Right cardiac atrium (tissue), 5 donors: ENCODE results near the gene CAPN1. TPM values are rescaled to one million over a fixed set of nuclear protein-coding genes. Genes with fewer than 3 reads are reported as not detected.
A peak's percentile ranks its signal among the peaks of the same experiment; 100 is the strongest.
"Not testable (repeated sequence)": the region's sequence is repeated elsewhere in the genome, so short reads cannot be mapped to it uniquely, and the experiment has no call there.

Experiments
- ATAC-seq, 2 donors: fragments of 200-7000 bp; cut with Tn5 transposase; one replicate each; pipeline versions ENCODE4 v1.8.0 to v1.9.1; 2020; ENCODE audit warnings: moderate library complexity in 2 of 2, mild to moderate bottlenecking in 1 of 2
- DNase-seq, 3 donors: peaks; one replicate each; pipeline ENCODE4 v3.0.0-alpha.2; 2020
- H3K27ac ChIP-seq: one replicate; pipeline ENCODE4 v1.5.1; 2013; ENCODE audit warnings: mild to moderate bottlenecking, low read length, control low read depth, moderate library complexity
- H3K27me3 ChIP-seq: one replicate; pipeline ENCODE4 v1.6.1; 2013; ENCODE audit not compliant: control insufficient read depth, insufficient read depth
- H3K4me1 ChIP-seq: one replicate; pipeline ENCODE4 v1.6.1; 2013; ENCODE audit warnings: low read length; ENCODE audit not compliant: control insufficient read depth, insufficient read depth
- H3K4me3 ChIP-seq: one replicate; pipeline ENCODE4 v1.5.1; 2013; ENCODE audit warnings: low read length, control low read depth
- H3K9me3 ChIP-seq: one replicate; pipeline ENCODE4 v1.6.1; 2013; ENCODE audit warnings: low read length; ENCODE audit not compliant: control insufficient read depth
- WGBS: extraction: QIAGEN DNeasy Blood & Tissue Kit; methylation state at CpG from one replicate; pipeline ENCODE4 v1.1.7; 2013; 5-methylcytosine and 5-hydroxymethylcytosine counted together
- intact Hi-C, 4 donors: fragments of 100-400 bp; cut with DNase I; formaldehyde crosslinking; loops; one replicate each; pipeline versions ENCODE4 v1.11.0 to v1.14.0; 2022 to 2023
- polyA plus RNA-seq: library from polyadenylated mRNA; stranded (reverse); fragments of 200-250 nt; gene quantifications from one replicate; pipeline ENCODE4 v1.2.3, GENCODE V29; 2013
- total RNA-seq, 4 donors: library from RNA; stranded (reverse); fragmentation: NEBNext Ultra II Directional; extraction: Animal tissue kit (Norgen Biotek cat#: 25700); gene quantifications; one replicate each; pipeline ENCODE4 v1.2.1, GENCODE V29; 2021
- donor health status: healthy with polysubstance abuse.
- donor health status: DM: no; HTN: yes; CAD: no.
- donor health status: DM: no; HTN: no; CAD: no.
- donor health status: DM: no; HTN: yes; CAD: no; lungs with severe emphysema.
- donor health status: DM: yes; HTN: yes; CAD: no.

The CAPN1 gene
- total and polyA plus RNA-seq, 5 donors = 74.4 to 102 (median 96.2) TPM

- ATAC-seq (no peak), DNase-seq (no peak)
- H3K27me3 ChIP-seq = no peaks in the 10 kb centered on the region
- intact Hi-C loops = no loop called here
- 72% methylated on average over 3 of the region's 3 CpGs for WGBS
- no peak overlapping the region for H3K27ac ChIP-seq
- H3K9me3 ChIP-seq = no peaks in the 10 kb centered on the region
- no peak overlapping the region for H3K4me3 ChIP-seq
- H3K4me1 ChIP-seq = no peaks in the 10 kb centered on the region
Measured at GRCh38 chr11:65160643-65161042, 21.1 kb upstream of the CAPN1 start.

GRCh38 chr11:65163684-65164083 is 18.0 kb upstream of the CAPN1 start:
- ATAC-seq (no peak), DNase-seq (no peak)
- WGBS = 85% methylated on average over 2 of the region's 2 CpGs
- Histone ChIP-seq H3K9me3 (no peaks in the 10 kb centered on the region), H3K4me3 (no peak overlapping the region), H3K27me3 (no peaks in the 10 kb centered on the region), H3K4me1 (no peaks in the 10 kb centered on the region), H3K27ac (no peak overlapping the region)
- intact Hi-C loops = no loop called here

- Histone ChIP-seq H3K9me3 (no peaks in the 10 kb centered on the region), H3K27ac (no peak overlapping the region), H3K27me3 (no peaks in the 10 kb centered on the region), H3K4me1 (no peaks in the 10 kb centered on the region), H3K4me3 (no peak overlapping the region)
- ATAC-seq (no peak), DNase-seq (no peak)
- WGBS = 53% methylated on average over 31 of the region's 31 CpGs
- intact Hi-C loops = no loop called here
Measured at GRCh38 chr11:65165410-65166317, 16.1 kb upstream of the CAPN1 start.

GRCh38 chr11:65166893-65167292 is 14.8 kb upstream of the CAPN1 start:
- ATAC-seq (no peak), DNase-seq (no peak)
- Histone ChIP-seq H3K27me3 (no peaks in the 10 kb centered on the region), H3K27ac (no peak overlapping the region), H3K4me1 (no peaks in the 10 kb centered on the region), H3K4me3 (no peak overlapping the region), H3K9me3 (no peaks in the 10 kb centered on the region)
- intact Hi-C loops = no loop called here
- 84% methylated on average over 3 of the region's 3 CpGs for WGBS

- H3K4me1 ChIP-seq = no peaks in the 10 kb centered on the region
- DNase-seq = no peak
- no peaks in the 10 kb centered on the region for H3K27me3 ChIP-seq
- 81% methylated on average over 3 of the region's 3 CpGs for WGBS
- ATAC-seq = no peak
- H3K4me3 ChIP-seq = no peak overlapping the region
- intact Hi-C loops = no loop called here
- no peak overlapping the region for H3K27ac ChIP-seq
- H3K9me3 ChIP-seq = no peaks in the 10 kb centered on the region
Measured at GRCh38 chr11:65167656-65168055, 14.1 kb upstream of the CAPN1 start.

- H3K4me3 ChIP-seq = no peak overlapping the region
- no peaks in the 10 kb centered on the region for H3K27me3 ChIP-seq
- no peaks in the 10 kb centered on the region for H3K9me3 ChIP-seq
- ATAC-seq (no peak), DNase-seq (no peak)
- no peak overlapping the region for H3K27ac ChIP-seq
- intact Hi-C loops = no loop called here
- no peaks in the 10 kb centered on the region for H3K4me1 ChIP-seq
- 65% methylated on average over 11 of the region's 11 CpGs for WGBS
Measured at GRCh38 chr11:65169164-65169641, 12.5 kb upstream of the CAPN1 start.

- peak in 1 of 3 donors; percentile 48 for DNase-seq
- ATAC-seq = peak in 1 of 2 donors; percentile 14
- Histone ChIP-seq H3K27ac (no peak within 1 kb of the TSS), H3K27me3 (no peaks in the 10 kb centered on the region), H3K4me1 (no peaks in the 10 kb centered on the region), H3K4me3 (no peak within 1 kb of the TSS), H3K9me3 (no peaks in the 10 kb centered on the region)
- intact Hi-C loops = no loop called here
- WGBS = 92% methylated on average over 21 of the region's 21 CpGs
Measured at GRCh38 chr11:65170058-65170534, 11.6 kb upstream of the CAPN1 start, which contains the start of gene SPDYC. SPDYC (plus strand) TSS chr11:65170233; CDS start chr11:65171358, 1,125 bp downstream.

GRCh38 chr11:65172600-65172999 is 9.1 kb upstream of the CAPN1 start:
- H3K27ac ChIP-seq = no peak overlapping the region
- WGBS = 80% methylated on average over 10 of the region's 10 CpGs
- H3K4me3 ChIP-seq = no peak overlapping the region
- intact Hi-C loops = no loop called here
- no peaks in the 10 kb centered on the region for H3K9me3 ChIP-seq
- ATAC-seq (peak; percentile 11 to 29), DNase-seq (no peak)
- H3K4me1 ChIP-seq = no peaks in the 10 kb centered on the region
- H3K27me3 ChIP-seq = no peaks in the 10 kb centered on the region

- H3K4me1 ChIP-seq, DNase-seq, intact Hi-C loops, H3K9me3 ChIP-seq, H3K27me3 ChIP-seq, H3K4me3 ChIP-seq, ATAC-seq, H3K27ac ChIP-seq: not testable (repeated sequence)
- WGBS = 57% methylated on average over 2 of the region's 2 CpGs
Measured at GRCh38 chr11:65174571-65175010, 7.1 kb upstream of the CAPN1 start.

- Histone ChIP-seq H3K27me3 (no peaks in the 10 kb centered on the region), H3K4me1 (no peaks in the 10 kb centered on the region), H3K27ac (peak overlapping the region; percentile 76), H3K9me3 (no peaks in the 10 kb centered on the region), H3K4me3 (peak overlapping the region; percentile 85)
- under 1% methylated on average over 60 of the region's 60 CpGs for WGBS
- peak; percentile 72 to 90 (median 86) for DNase-seq
- peak; percentile 67 to 68 for ATAC-seq
- intact Hi-C loops = loop anchor here in 1 of 4 donors (2.0 kb wide), 1 partner anchor 46 kb away; the partner anchor contains the start of gene SYVN1
Measured at GRCh38 chr11:65180877-65181568, 705 bp upstream of the CAPN1 start.
